HCT116 (cell line): ENCODE results near the gene CERS2. TPM values are rescaled to one million over a fixed set of nuclear protein-coding genes. Genes with fewer than 3 reads are reported as not detected.

Experiments
- ATAC-seq: fragments of 200-7000 bp; cut with Tn5 transposase; 2 replicates; pipeline ENCODE4 v1.9.1; 2020; ENCODE audit warnings: mild to moderate bottlenecking, moderate library complexity
- BruUV-seq: library from RNA; stranded (reverse); fragments of 400-500 nt; replicated peaks from 2 replicates; lab custom pipeline; 2021; lab: Mats Ljungman, UMichigan
- CTCF ChIA-PET: fragments of 300-600 bp; sonication (Branson Sonifier 250); formaldehyde crosslinking; loops from one replicate; lab custom pipeline; 2021; ENCODE audit warnings: antibody characterized with exemption; lab: Charles Lee
- POLR2A ChIA-PET: fragments of 300-600, 350-600 bp; sonication (Branson Sonifier 250); formaldehyde crosslinking; loops from one replicate; lab custom pipeline; 2021; ENCODE audit warnings: antibody characterized with exemption; lab: Charles Lee
- RAD21 ChIA-PET, 2 experiments: fragments of 300-600 bp; sonication (Branson Sonifier 250); formaldehyde crosslinking; loops; one replicate each; lab custom pipeline; 2023; ENCODE audit warnings: low total read pairs in 2 of 2; ENCODE audit not compliant: uncharacterized antibody in 2 of 2, unreplicated experiment in 2 of 2, low non-redundant PET in 1 of 2; lab: Charles Lee
- DNase-seq: peaks from one replicate; pipeline ENCODE4 v3.0.0-alpha.2; 2010; ENCODE audit warnings: low read depth, low spot score
- H2AFZ ChIP-seq: fragments of 200-600 bp; shearing (Covaris generic), sonication (generic); 2 replicates; pipeline ENCODE4 v1.6.1; 2017; ENCODE audit warnings: low read depth, mixed run types, mixed read lengths, antibody characterized with exemption, low read length; ENCODE audit not compliant: poor library complexity, severe bottlenecking
- H3K27ac ChIP-seq: 2 replicates; pipeline ENCODE4 v1.5.1; 2012; ENCODE audit warnings: low read depth, low read length
- H3K27me3 ChIP-seq: fragments of 200-600 bp; sonication (generic); 2 replicates; pipeline ENCODE4 v1.6.1; 2016; ENCODE audit warnings: mixed run types, low read length, mixed read lengths; ENCODE audit not compliant: insufficient read depth
- H3K36me3 ChIP-seq, 2 experiments: fragments of 200-500 bp in 1 of 2; fragments of 200-600 bp in 1 of 2; sonication (Bioruptor generic) in 1 of 2; sonication (generic) in 1 of 2; 2 replicates each; pipeline versions ENCODE4 v1.5.1 to v1.6.1; 2014 to 2016; ENCODE audit warnings: low read length in 2 of 2, inconsistent platforms in 1 of 2, mixed read lengths in 1 of 2, mixed run types in 1 of 2; ENCODE audit not compliant: insufficient read depth in 2 of 2, control insufficient read depth in 1 of 2
- H3K4me1 ChIP-seq, 2 experiments: fragments of 200-600 bp in 1 of 2; sonication (generic) in 1 of 2; 2 replicates each; pipeline versions ENCODE4 v1.5.1 to v1.6.1; 2012 to 2017; ENCODE audit warnings: low read length in 2 of 2, inconsistent platforms in 1 of 2, mild to moderate bottlenecking in 1 of 2, mixed read lengths in 1 of 2, mixed run types in 1 of 2, moderate library complexity in 1 of 2; ENCODE audit not compliant: insufficient read depth in 2 of 2, control insufficient read depth in 1 of 2
- H3K4me2 ChIP-seq: fragments of 200-600 bp; sonication (generic); 2 replicates; pipeline ENCODE4 v1.6.1; 2017; ENCODE audit warnings: mixed run types, low read length, mixed read lengths
- H3K4me3 ChIP-seq, 2 experiments: fragments of 200-600 bp in 1 of 2; sonication (generic) in 1 of 2; replicated peaks in 1 of 2; 2 replicates each; pipeline ENCODE4 v1.5.1; 2011 to 2016; ENCODE audit warnings: low read length in 2 of 2, control low read depth in 1 of 2, low read depth in 1 of 2, mild to moderate bottlenecking in 1 of 2, mixed read lengths in 1 of 2, mixed run types in 1 of 2
- H3K79me2 ChIP-seq: fragments of 200-600 bp; sonication (generic); 2 replicates; pipeline ENCODE4 v1.6.1; 2017; ENCODE audit warnings: mild to moderate bottlenecking, mixed run types, low read length, moderate library complexity, mixed read lengths; ENCODE audit not compliant: insufficient read depth
- H3K9ac ChIP-seq: fragments of 200-600 bp; sonication (generic); 2 replicates; pipeline ENCODE4 v1.6.1; 2016; ENCODE audit warnings: low read length, mixed read lengths
- H3K9me2 ChIP-seq: fragments of 200-600 bp; sonication (generic), shearing (Covaris generic); 2 replicates; pipeline ENCODE4 v1.6.1; 2017; ENCODE audit warnings: mixed run types, mild to moderate bottlenecking, moderate library complexity; ENCODE audit not compliant: insufficient read depth
- H3K9me3 ChIP-seq, 2 experiments: fragments of 200-500 bp in 1 of 2; fragments of 200-600 bp in 1 of 2; sonication (Bioruptor generic) in 1 of 2; sonication (generic) in 1 of 2; 2 replicates each; pipeline ENCODE4 v1.6.1; 2014 to 2017; ENCODE audit warnings: low read length in 2 of 2, mixed read lengths in 2 of 2, inconsistent platforms in 1 of 2, low read depth in 1 of 2, mild to moderate bottlenecking in 1 of 2, mixed run types in 1 of 2, moderate library complexity in 1 of 2; ENCODE audit not compliant: control insufficient read depth in 1 of 2, insufficient read depth in 1 of 2
- H4K20me1 ChIP-seq: fragments of 200-600 bp; sonication (generic), shearing (Covaris generic); 2 replicates; pipeline ENCODE4 v1.6.1; 2017; ENCODE audit warnings: mixed run types, mild to moderate bottlenecking, moderate library complexity; ENCODE audit not compliant: insufficient read depth
- CBX3 ChIP-seq: IDR thresholded peaks from 2 replicates; pipeline ENCODE4 v1.6.1; 2012; ENCODE audit warnings: low read depth
- EGR1 ChIP-seq: IDR thresholded peaks from 2 replicates; pipeline ENCODE4 v1.6.1; 2012; ENCODE audit warnings: low read depth
- ELF1 ChIP-seq: IDR thresholded peaks from 2 replicates; pipeline ENCODE4 v1.6.1; 2012; ENCODE audit warnings: low read depth, borderline replicate concordance
- FOSL1 ChIP-seq: IDR thresholded peaks from 2 replicates; pipeline ENCODE4 v1.6.1; 2012; ENCODE audit warnings: low read depth
- SRF ChIP-seq: IDR thresholded peaks from 2 replicates; pipeline ENCODE4 v1.6.1; 2012; ENCODE audit warnings: low read depth
- intact Hi-C: fragments of 100-400 bp; cut with micrococcal nuclease; formaldehyde crosslinking; loops from 2 replicates; pipeline ENCODE4 v1.10.0; 2022
- total RNA-seq: library from RNA; stranded (reverse); gene quantifications from one replicate; pipeline ENCODE4 v1.2.1, GENCODE V29; 2021; ENCODE audit not compliant: unreplicated experiment
- TF ChIP-seq, protein P1 (sequence below): IDR thresholded peaks from 2 replicates; pipeline ENCODE4 v1.6.1; 2012

Gene CERS2
- total RNA-seq, 1 experiment from 2014 or later = 218 TPM

- Histone ChIP-seq H3K9me3 (no peaks in the 10 kb centered on the region), H3K4me3 (no peak overlapping the region), H3K36me3 (no peaks in the 10 kb centered on the region)
- intact Hi-C loops = loop anchor here (5.0 kb wide), 3 partner anchors 371 to 741 kb away; partner anchors contain the start of genes CA14 and ENSA
- TF ChIP-seq, protein P1, sequence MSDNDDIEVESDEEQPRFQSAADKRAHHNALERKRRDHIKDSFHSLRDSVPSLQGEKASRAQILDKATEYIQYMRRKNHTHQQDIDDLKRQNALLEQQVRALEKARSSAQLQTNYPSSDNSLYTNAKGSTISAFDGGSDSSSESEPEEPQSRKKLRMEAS = no peak
- TF ChIP-seq EGR1 = no peak
- no peak for TF ChIP-seq FOSL1
- no peak for TF ChIP-seq ELF1
- TF ChIP-seq, all 23 proteins: peak for 0
- no peaks in the 10 kb centered on the region for H3K27me3 ChIP-seq
- H4K20me1 ChIP-seq = no peaks in the 10 kb centered on the region
- BruUV-seq = no TSS peak
- DNase-seq = no peak
- no peak overlapping the region for H3K27ac ChIP-seq
- peaks cover 6 to 37% of the 10 kb centered on the region in 2 experiments; a peak in 3 of 4 replicates for H3K4me1 ChIP-seq
- no peaks in the 10 kb centered on the region for H3K9me2 ChIP-seq
- no peak overlapping the region for H3K9ac ChIP-seq
- no peak overlapping the region for H3K4me2 ChIP-seq
- ChIA-PET POLR2A (no interaction called here), RAD21 (no interaction called here), CTCF (interaction anchor here (1.2 kb wide), 1 partner anchor 534 kb away, joined by 3 read pairs; no protein-coding TSS in a partner anchor)
- no peak overlapping the region for H2AFZ ChIP-seq
- ATAC-seq = no peak
- no peaks in the 10 kb centered on the region for H3K79me2 ChIP-seq
Measured at GRCh38 chr1:150997949-150998348, 23.3 kb upstream of the CERS2 start.

DNA sequence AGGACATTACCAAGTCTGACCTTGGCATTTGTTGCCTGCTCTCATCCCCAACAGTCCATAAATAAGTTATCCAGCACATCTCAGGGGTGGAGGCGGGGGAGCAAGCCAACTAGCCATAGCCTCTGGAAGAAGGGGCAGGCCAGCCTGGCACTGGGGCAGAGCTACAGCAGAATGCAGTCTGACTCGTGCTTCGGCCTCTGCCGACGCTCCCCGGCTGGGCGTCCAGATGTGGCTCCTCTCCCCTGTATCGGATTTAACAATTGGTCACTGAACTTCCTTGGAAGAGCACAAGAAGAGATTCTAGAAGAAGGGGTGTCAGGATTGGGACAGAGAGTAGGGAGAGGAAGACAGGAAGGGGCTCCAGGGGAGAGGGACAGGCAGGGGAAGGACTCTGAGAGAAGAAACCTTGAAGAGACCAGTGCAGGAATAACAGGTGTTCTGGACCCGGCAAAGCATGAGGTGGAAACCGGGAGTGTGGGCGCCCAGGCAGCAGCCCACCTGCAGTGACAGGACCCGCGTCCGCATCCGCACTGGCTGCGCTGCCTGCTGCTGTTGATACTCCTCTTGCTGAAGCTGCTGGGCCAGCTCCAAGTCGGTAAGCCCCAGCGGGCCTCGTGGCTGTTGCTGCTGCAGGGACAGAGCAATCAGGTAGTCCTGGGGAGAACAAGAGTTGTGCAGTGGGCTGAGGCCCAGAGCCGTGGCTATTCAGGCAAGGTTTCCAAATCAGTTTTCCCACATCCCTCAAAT lies 22.7 kb upstream of the CERS2 start:
- H3K79me2 ChIP-seq = no peaks in the 10 kb centered on the region
- ChIA-PET RAD21 (no interaction called here), CTCF (interaction anchor here (1.2 to 1.6 kb wide), 2 partner anchors 533 to 827 kb away, joined by 3 read pairs; no protein-coding TSS in a partner anchor), POLR2A (interaction anchor here (1.4 kb wide), 1 partner anchor 9 kb away, joined by 4 read pairs; the partner anchor contains the start of gene MINDY1)
- H3K9ac ChIP-seq = no peak overlapping the region
- H3K4me1 ChIP-seq = peaks cover 6 to 37% of the 10 kb centered on the region in 2 experiments; a peak in 3 of 4 replicates
- no peaks in the 10 kb centered on the region for H3K27me3 ChIP-seq
- no TSS peak for BruUV-seq
- H3K9me2 ChIP-seq = no peaks in the 10 kb centered on the region
- DNase-seq (no peak), ATAC-seq (no peak)
- no peak for TF ChIP-seq SRF
- TF ChIP-seq CBX3 = no peak
- H2AFZ ChIP-seq = no peak overlapping the region
- intact Hi-C loops = loop anchor here (5.0 kb wide), 3 partner anchors 370 to 740 kb away; partner anchors contain the start of genes CA14 and ENSA
- no peaks in the 10 kb centered on the region for H3K9me3 ChIP-seq
- no peaks in the 10 kb centered on the region for H3K36me3 ChIP-seq
- no peak overlapping the region for H3K4me3 ChIP-seq
- H3K4me2 ChIP-seq = no peak overlapping the region
- H3K27ac ChIP-seq = no peak overlapping the region
- H4K20me1 ChIP-seq = no peaks in the 10 kb centered on the region
